Fibroblast of lung (primary cell): Measurements from ENCODE around the gene NR2E1. TPM values are rescaled to one million over a fixed set of nuclear protein-coding genes. Genes with fewer than 3 reads are reported as not detected.

ENCODE experiments used
- DNase-seq, 2 donors: peaks; one replicate each; pipeline versions ENCODE4 v3.0.0 to v3.0.0-alpha.2; 2010; ENCODE audit warnings: low read depth in 2 of 2
- H2AFZ ChIP-seq: 2 replicates; pipeline ENCODE4 v1.5.1; 2012; ENCODE audit warnings: low read length, control low read depth, inconsistent platforms
- H3K27ac ChIP-seq: 2 replicates; pipeline ENCODE4 v1.5.1; 2011; ENCODE audit warnings: low read length, control low read depth; ENCODE audit not compliant: insufficient read depth
- H3K27me3 ChIP-seq: 2 replicates; pipeline ENCODE4 v1.5.1; 2011; ENCODE audit warnings: mild to moderate bottlenecking, low read length; ENCODE audit not compliant: control insufficient read depth, insufficient read depth
- H3K36me3 ChIP-seq: 2 replicates; pipeline ENCODE4 v1.5.1; 2011; ENCODE audit warnings: low read length; ENCODE audit not compliant: control insufficient read depth, insufficient read depth
- H3K4me1 ChIP-seq: 2 replicates; pipeline ENCODE4 v1.5.1; 2011; ENCODE audit warnings: low read length; ENCODE audit not compliant: control insufficient read depth, insufficient read depth; ENCODE audit errors: extremely low read depth
- H3K4me2 ChIP-seq: 2 replicates; pipeline ENCODE4 v1.5.1; 2011; ENCODE audit warnings: low read length, control low read depth; ENCODE audit not compliant: insufficient read depth; ENCODE audit errors: extremely low read depth
- H3K4me3 ChIP-seq, 4 experiments: fragments of 200-600 bp in 1 of 4; sonication (generic) in 1 of 4; replicated peaks in 1 of 4; 2 replicates each; pipeline ENCODE4 v1.5.1; 2011 to 2016; ENCODE audit warnings: low read length in 4 of 4, low read depth in 3 of 4, mild to moderate bottlenecking in 3 of 4, control low read depth in 2 of 4, inconsistent platforms in 1 of 4, mixed read lengths in 1 of 4; ENCODE audit not compliant: insufficient read depth in 1 of 4; ENCODE audit errors: control extremely low read depth in 1 of 4
- H3K79me2 ChIP-seq: 2 replicates; pipeline ENCODE4 v1.5.1; 2012; ENCODE audit warnings: mild to moderate bottlenecking, low read length, inconsistent platforms; ENCODE audit not compliant: control insufficient read depth, insufficient read depth
- H3K9ac ChIP-seq: 2 replicates; pipeline ENCODE4 v1.5.1; 2011; ENCODE audit warnings: mild to moderate bottlenecking, low read length, control low read depth; ENCODE audit not compliant: insufficient read depth
- H3K9me3 ChIP-seq: 2 replicates; pipeline ENCODE4 v1.5.1; 2012; ENCODE audit warnings: low read depth, low read length; ENCODE audit not compliant: control insufficient read depth, insufficient read depth
- H4K20me1 ChIP-seq: 2 replicates; pipeline ENCODE4 v1.5.1; 2011; ENCODE audit warnings: low read length; ENCODE audit not compliant: control insufficient read depth, insufficient read depth; ENCODE audit errors: extremely low read depth
- EZH2 ChIP-seq: IDR thresholded peaks from 2 replicates; pipeline ENCODE4 v1.5.1; 2012; ENCODE audit warnings: low read length, control low read depth, mild to moderate bottlenecking; ENCODE audit errors: missing control alignments
- polyA plus RNA-seq, 2 donors: library from polyadenylated mRNA; depleted of rRNA in 1 of 2; stranded (reverse) in 1 of 2; unstranded in 1 of 2; fragments of >200 nt; gene quantifications; 2 replicates each; pipeline ENCODE4 v1.2.1, GENCODE V29; 2011 to 2012; ENCODE audit warnings: missing spikeins in 1 of 2
- total RNA-seq: library from RNA; depleted of rRNA; stranded (reverse); fragments of >200 nt; gene quantifications from 2 replicates; pipeline ENCODE4 v1.2.1, GENCODE V29; 2014
- TF ChIP-seq, protein P1 (sequence below), 2 donors: IDR thresholded peaks in 1 of 2; conservative IDR thresholded peaks in 1 of 2; 1 replicate in 1 of 2; 2 replicates in 1 of 2; pipeline ENCODE4 v1.5.1; 2011 to 2012; ENCODE audit warnings: low read length in 2 of 2, control low read depth in 1 of 2, inconsistent platforms in 1 of 2, low read depth in 1 of 2, mild to moderate bottlenecking in 1 of 2

Gene NR2E1
- total and polyA plus RNA-seq, 2 donors (not counting 1 experiment from before 2014, with no cell fraction given) = not detected

DNA sequence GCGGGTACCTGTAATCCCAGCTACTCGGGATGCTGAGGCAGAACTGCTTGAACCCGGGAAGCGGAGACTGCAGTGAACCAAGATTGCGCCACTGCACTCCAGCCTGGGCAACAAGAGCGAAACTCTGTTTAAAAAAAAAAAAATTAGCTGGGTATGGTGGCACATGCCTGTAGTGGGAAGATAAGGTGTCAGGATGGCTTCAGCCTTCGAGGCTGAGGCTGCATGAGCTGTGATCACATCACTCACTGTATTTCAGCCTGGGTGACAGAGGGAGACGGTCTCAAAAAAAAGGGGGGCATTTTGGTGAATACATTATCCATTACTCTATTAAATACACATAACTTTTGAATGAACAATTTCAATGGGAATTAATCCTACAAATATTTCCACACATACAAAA, 62.6 kb downstream of the NR2E1 start:
- no peaks in the 10 kb centered on the region for H3K79me2 ChIP-seq
- no peaks in the 10 kb centered on the region for H3K4me1 ChIP-seq
- no peak overlapping the region for H3K4me2 ChIP-seq
- H2AFZ ChIP-seq = no peak overlapping the region
- H3K27me3 ChIP-seq = no peaks in the 10 kb centered on the region
- peaks cover 3% of the 10 kb centered on the region for H4K20me1 ChIP-seq
- no peaks in the 10 kb centered on the region for H3K36me3 ChIP-seq
- DNase-seq = no peak
- H3K9me3 ChIP-seq = no peaks in the 10 kb centered on the region
- H3K9ac ChIP-seq = no peak overlapping the region
- H3K27ac ChIP-seq = no peak overlapping the region
- TF ChIP-seq EZH2 = no peak
- TF ChIP-seq, protein P1, sequence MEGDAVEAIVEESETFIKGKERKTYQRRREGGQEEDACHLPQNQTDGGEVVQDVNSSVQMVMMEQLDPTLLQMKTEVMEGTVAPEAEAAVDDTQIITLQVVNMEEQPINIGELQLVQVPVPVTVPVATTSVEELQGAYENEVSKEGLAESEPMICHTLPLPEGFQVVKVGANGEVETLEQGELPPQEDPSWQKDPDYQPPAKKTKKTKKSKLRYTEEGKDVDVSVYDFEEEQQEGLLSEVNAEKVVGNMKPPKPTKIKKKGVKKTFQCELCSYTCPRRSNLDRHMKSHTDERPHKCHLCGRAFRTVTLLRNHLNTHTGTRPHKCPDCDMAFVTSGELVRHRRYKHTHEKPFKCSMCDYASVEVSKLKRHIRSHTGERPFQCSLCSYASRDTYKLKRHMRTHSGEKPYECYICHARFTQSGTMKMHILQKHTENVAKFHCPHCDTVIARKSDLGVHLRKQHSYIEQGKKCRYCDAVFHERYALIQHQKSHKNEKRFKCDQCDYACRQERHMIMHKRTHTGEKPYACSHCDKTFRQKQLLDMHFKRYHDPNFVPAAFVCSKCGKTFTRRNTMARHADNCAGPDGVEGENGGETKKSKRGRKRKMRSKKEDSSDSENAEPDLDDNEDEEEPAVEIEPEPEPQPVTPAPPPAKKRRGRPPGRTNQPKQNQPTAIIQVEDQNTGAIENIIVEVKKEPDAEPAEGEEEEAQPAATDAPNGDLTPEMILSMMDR (conservative IDR thresholded peaks at IDR 0.05 in 1 of 2, IDR thresholded peaks at IDR 0.05 in 1 of 2; ENCODE audit: low read depth in 1 of 2, low read length in 2 of 2) = no peak
- H3K4me3 ChIP-seq = no peak overlapping the region

DNA sequence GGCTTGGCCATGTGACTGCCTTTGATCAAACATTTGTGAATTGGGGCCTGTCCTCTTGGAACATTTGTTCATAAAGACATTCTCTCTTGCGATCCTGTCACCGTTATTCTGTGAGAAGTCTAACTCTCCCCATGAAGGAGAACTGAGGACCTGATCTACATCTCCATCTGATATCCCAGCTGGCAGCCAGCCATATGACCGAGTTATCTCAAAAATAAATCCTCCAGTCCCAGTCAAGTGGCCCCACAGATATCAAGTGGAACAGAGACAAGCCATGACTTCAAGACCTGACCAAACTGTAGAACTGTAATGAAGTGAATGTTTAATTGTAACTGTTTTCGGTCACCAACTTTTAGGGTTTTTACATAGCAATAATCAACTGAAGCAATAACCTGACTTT, 69.3 kb downstream of the NR2E1 start:
- Histone ChIP-seq H3K36me3 (no peaks in the 10 kb centered on the region), H3K9me3 (no peaks in the 10 kb centered on the region), H3K4me3 (no peak overlapping the region), H2AFZ (no peak overlapping the region), H4K20me1 (peaks cover 3% of the 10 kb centered on the region), H3K4me1 (no peaks in the 10 kb centered on the region), H3K9ac (no peak overlapping the region), H3K79me2 (peaks cover 5% of the 10 kb centered on the region), H3K27ac (no peak overlapping the region), H3K4me2 (no peak overlapping the region), H3K27me3 (no peaks in the 10 kb centered on the region)
- DNase-seq = no peak
- no peak for TF ChIP-seq EZH2
- TF ChIP-seq, protein P1 (conservative IDR thresholded peaks at IDR 0.05 in 1 of 2, IDR thresholded peaks at IDR 0.05 in 1 of 2; ENCODE audit: low read depth in 1 of 2, low read length in 2 of 2) = no peak

DNA sequence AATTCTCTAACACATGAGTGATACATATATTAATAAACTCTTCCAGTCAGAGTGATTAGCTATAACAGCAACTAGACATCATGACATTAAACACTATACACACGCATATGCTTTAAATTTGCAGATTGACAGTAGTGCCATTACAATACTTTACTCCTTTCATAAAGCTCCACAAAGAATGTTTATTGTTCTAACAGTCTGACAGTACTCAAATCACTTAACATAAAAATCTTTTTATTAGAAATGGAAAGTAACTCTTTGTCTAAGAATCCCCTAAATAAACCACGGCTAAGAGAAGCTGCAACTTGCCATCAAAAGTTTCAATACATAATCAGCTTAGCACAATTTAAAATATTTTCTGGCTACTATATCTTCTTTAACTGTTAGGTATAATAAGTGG, 71.0 kb downstream of the NR2E1 start:
- Histone ChIP-seq H3K4me3 (no peak overlapping the region), H3K27me3 (no peaks in the 10 kb centered on the region), H3K9ac (no peak overlapping the region), H2AFZ (no peak overlapping the region), H3K27ac (no peak overlapping the region), H3K9me3 (no peaks in the 10 kb centered on the region), H3K36me3 (no peaks in the 10 kb centered on the region), H3K4me1 (no peaks in the 10 kb centered on the region), H3K4me2 (no peak overlapping the region), H4K20me1 (peaks cover 3% of the 10 kb centered on the region), H3K79me2 (peaks cover 7% of the 10 kb centered on the region)
- TF ChIP-seq, protein P1 (conservative IDR thresholded peaks at IDR 0.05 in 1 of 2, IDR thresholded peaks at IDR 0.05 in 1 of 2; ENCODE audit: low read depth in 1 of 2, low read length in 2 of 2) = no peak
- no peak for TF ChIP-seq EZH2
- no peak for DNase-seq
